ENCODE data around the gene HMGCR. TPM values are rescaled to one million over a fixed set of nuclear protein-coding genes. Genes with fewer than 3 reads are reported as not detected.

Gene HMGCR
- polyA plus RNA-seq, 2 donors, result 19.3 to 43.0 TPM

GRCh38 chr5:75367401-75367800 lies 30.4 kb downstream of the HMGCR start:
- H3K27me3 ChIP-seq (ENCODE audit: control insufficient read depth in 1 of 2, insufficient read depth in 2 of 2, low read length in 2 of 2), result no peaks in the 10 kb centered on the region
- H3K9me3 ChIP-seq (ENCODE audit: control insufficient read depth in 2 of 2, insufficient read depth in 1 of 2, low read depth in 1 of 2, low read length in 1 of 2), result no peaks in the 10 kb centered on the region
- no peaks in the 10 kb centered on the region for H3K4me1 ChIP-seq (ENCODE audit: control insufficient read depth in 2 of 2, insufficient read depth in 2 of 2, low read length in 1 of 2)
- H3K4me3 ChIP-seq (ENCODE audit: low read depth in 1 of 2, low read length in 2 of 2), result no peak overlapping the region
- H3K27ac ChIP-seq (ENCODE audit: low read depth in 2 of 2, low read length in 1 of 2), result no peak overlapping the region
- H3K36me3 ChIP-seq (ENCODE audit: control insufficient read depth in 2 of 2, insufficient read depth in 2 of 2, low read length in 1 of 2), result peaks cover 0 to 5% of the 10 kb centered on the region in 2 donors

GRCh38 chr5:75368391-75368790 lies 31.4 kb downstream of the HMGCR start:
- H3K4me3 ChIP-seq (ENCODE audit: low read depth in 1 of 2, low read length in 2 of 2), result no peak overlapping the region
- H3K27me3 ChIP-seq (ENCODE audit: control insufficient read depth in 1 of 2, insufficient read depth in 2 of 2, low read length in 2 of 2), result no peaks in the 10 kb centered on the region
- 89 to 91% methylated on average over 4 of the region's 4 CpGs for WGBS, 2 donors
- H3K36me3 ChIP-seq (ENCODE audit: control insufficient read depth in 2 of 2, insufficient read depth in 2 of 2, low read length in 1 of 2), result peaks cover 0 to 2% of the 10 kb centered on the region in 2 donors
- no peaks in the 10 kb centered on the region for H3K4me1 ChIP-seq (ENCODE audit: control insufficient read depth in 2 of 2, insufficient read depth in 2 of 2, low read length in 1 of 2)
- H3K27ac ChIP-seq (ENCODE audit: low read depth in 2 of 2, low read length in 1 of 2), result no peak overlapping the region
- no peaks in the 10 kb centered on the region for H3K9me3 ChIP-seq (ENCODE audit: control insufficient read depth in 2 of 2, insufficient read depth in 1 of 2, low read depth in 1 of 2, low read length in 1 of 2)

GRCh38 chr5:75373862-75374261 lies 36.8 kb downstream of the HMGCR start:
- WGBS, 2 donors, result 67 to 78% methylated on average over 2 of the region's 2 CpGs
- Histone ChIP-seq H3K4me3 (ENCODE audit: low read depth in 1 of 2, low read length in 2 of 2) (no peak overlapping the region), H3K36me3 (ENCODE audit: control insufficient read depth in 2 of 2, insufficient read depth in 2 of 2, low read length in 1 of 2) (peaks cover 0 to 6% of the 10 kb centered on the region in 2 donors), H3K27me3 (ENCODE audit: control insufficient read depth in 1 of 2, insufficient read depth in 2 of 2, low read length in 2 of 2) (no peaks in the 10 kb centered on the region), H3K27ac (ENCODE audit: low read depth in 2 of 2, low read length in 1 of 2) (no peak overlapping the region), H3K9me3 (ENCODE audit: control insufficient read depth in 2 of 2, insufficient read depth in 1 of 2, low read depth in 1 of 2, low read length in 1 of 2) (no peaks in the 10 kb centered on the region), H3K4me1 (ENCODE audit: control insufficient read depth in 2 of 2, insufficient read depth in 2 of 2, low read length in 1 of 2) (no peaks in the 10 kb centered on the region)

GRCh38 chr5:75374394-75374814 lies 37.4 kb downstream of the HMGCR start:
- Histone ChIP-seq H3K36me3 (ENCODE audit: control insufficient read depth in 2 of 2, insufficient read depth in 2 of 2, low read length in 1 of 2) (peaks cover 0 to 8% of the 10 kb centered on the region in 2 donors), H3K27ac (ENCODE audit: low read depth in 2 of 2, low read length in 1 of 2) (no peak overlapping the region), H3K27me3 (ENCODE audit: control insufficient read depth in 1 of 2, insufficient read depth in 2 of 2, low read length in 2 of 2) (no peaks in the 10 kb centered on the region), H3K9me3 (ENCODE audit: control insufficient read depth in 2 of 2, insufficient read depth in 1 of 2, low read depth in 1 of 2, low read length in 1 of 2) (no peaks in the 10 kb centered on the region), H3K4me3 (ENCODE audit: low read depth in 1 of 2, low read length in 2 of 2) (no peak overlapping the region), H3K4me1 (ENCODE audit: control insufficient read depth in 2 of 2, insufficient read depth in 2 of 2, low read length in 1 of 2) (no peaks in the 10 kb centered on the region)
- WGBS, 2 donors, result 83 to 93% methylated on average over 12 of the region's 12 CpGs

- no peaks in the 10 kb centered on the region for H3K4me1 ChIP-seq (ENCODE audit: control insufficient read depth in 2 of 2, insufficient read depth in 2 of 2, low read length in 1 of 2)
- 98 to 99% methylated on average over 4 of the region's 4 CpGs for WGBS, 2 donors
- H3K4me3 ChIP-seq (ENCODE audit: low read depth in 1 of 2, low read length in 2 of 2), result no peak overlapping the region
- H3K27ac ChIP-seq (ENCODE audit: low read depth in 2 of 2, low read length in 1 of 2), result no peak overlapping the region
- H3K9me3 ChIP-seq (ENCODE audit: control insufficient read depth in 2 of 2, insufficient read depth in 1 of 2, low read depth in 1 of 2, low read length in 1 of 2), result no peaks in the 10 kb centered on the region
- peaks cover 0 to 8% of the 10 kb centered on the region in 2 donors for H3K36me3 ChIP-seq (ENCODE audit: control insufficient read depth in 2 of 2, insufficient read depth in 2 of 2, low read length in 1 of 2)
- no peaks in the 10 kb centered on the region for H3K27me3 ChIP-seq (ENCODE audit: control insufficient read depth in 1 of 2, insufficient read depth in 2 of 2, low read length in 2 of 2)
Measured at GRCh38 chr5:75375414-75375813, 38.4 kb downstream of the HMGCR start.

GRCh38 chr5:75380099-75380498 lies 43.1 kb downstream of the HMGCR start:
- Histone ChIP-seq H3K4me1 (ENCODE audit: control insufficient read depth in 2 of 2, insufficient read depth in 2 of 2, low read length in 1 of 2) (no peaks in the 10 kb centered on the region), H3K9me3 (ENCODE audit: control insufficient read depth in 2 of 2, insufficient read depth in 1 of 2, low read depth in 1 of 2, low read length in 1 of 2) (no peaks in the 10 kb centered on the region), H3K36me3 (ENCODE audit: control insufficient read depth in 2 of 2, insufficient read depth in 2 of 2, low read length in 1 of 2) (peaks cover 2 to 8% of the 10 kb centered on the region in 2 donors), H3K27me3 (ENCODE audit: control insufficient read depth in 1 of 2, insufficient read depth in 2 of 2, low read length in 2 of 2) (no peaks in the 10 kb centered on the region), H3K27ac (ENCODE audit: low read depth in 2 of 2, low read length in 1 of 2) (no peak overlapping the region), H3K4me3 (ENCODE audit: low read depth in 1 of 2, low read length in 2 of 2) (no peak overlapping the region)
- 92% methylated on average over 1 of the region's 1 CpG for WGBS, 2 donors

GRCh38 chr5:75381456-75381855 lies 44.4 kb downstream of the HMGCR start:
- Histone ChIP-seq H3K27ac (ENCODE audit: low read depth in 2 of 2, low read length in 1 of 2) (no peak overlapping the region), H3K9me3 (ENCODE audit: control insufficient read depth in 2 of 2, insufficient read depth in 1 of 2, low read depth in 1 of 2, low read length in 1 of 2) (no peaks in the 10 kb centered on the region), H3K4me1 (ENCODE audit: control insufficient read depth in 2 of 2, insufficient read depth in 2 of 2, low read length in 1 of 2) (no peaks in the 10 kb centered on the region), H3K4me3 (ENCODE audit: low read depth in 1 of 2, low read length in 2 of 2) (no peak overlapping the region), H3K36me3 (ENCODE audit: control insufficient read depth in 2 of 2, insufficient read depth in 2 of 2, low read length in 1 of 2) (peaks cover 2 to 8% of the 10 kb centered on the region in 2 donors), H3K27me3 (ENCODE audit: control insufficient read depth in 1 of 2, insufficient read depth in 2 of 2, low read length in 2 of 2) (no peaks in the 10 kb centered on the region)
- WGBS, 2 donors, result 71 to 87% methylated on average over 4 of the region's 4 CpGs

- 45 to 58% methylated on average over 1 of the region's 1 CpG for WGBS, 2 donors
- Histone ChIP-seq H3K4me1 (ENCODE audit: control insufficient read depth in 2 of 2, insufficient read depth in 2 of 2, low read length in 1 of 2) (no peaks in the 10 kb centered on the region), H3K9me3 (ENCODE audit: control insufficient read depth in 2 of 2, insufficient read depth in 1 of 2, low read depth in 1 of 2, low read length in 1 of 2) (no peaks in the 10 kb centered on the region), H3K4me3 (ENCODE audit: low read depth in 1 of 2, low read length in 2 of 2) (no peak overlapping the region), H3K27me3 (ENCODE audit: control insufficient read depth in 1 of 2, insufficient read depth in 2 of 2, low read length in 2 of 2) (no peaks in the 10 kb centered on the region), H3K36me3 (ENCODE audit: control insufficient read depth in 2 of 2, insufficient read depth in 2 of 2, low read length in 1 of 2) (peaks cover 2 to 6% of the 10 kb centered on the region in 2 donors), H3K27ac (ENCODE audit: low read depth in 2 of 2, low read length in 1 of 2) (no peak overlapping the region)
Measured at GRCh38 chr5:75384218-75384617, 47.2 kb downstream of the HMGCR start.

- H3K4me3 ChIP-seq (ENCODE audit: low read depth in 1 of 2, low read length in 2 of 2), result no peak overlapping the region
- H3K27me3 ChIP-seq (ENCODE audit: control insufficient read depth in 1 of 2, insufficient read depth in 2 of 2, low read length in 2 of 2), result no peaks in the 10 kb centered on the region
- H3K4me1 ChIP-seq (ENCODE audit: control insufficient read depth in 2 of 2, insufficient read depth in 2 of 2, low read length in 1 of 2), result no peaks in the 10 kb centered on the region
- H3K27ac ChIP-seq (ENCODE audit: low read depth in 2 of 2, low read length in 1 of 2), result no peak overlapping the region
- 87 to 94% methylated on average over 6 of the region's 6 CpGs for WGBS, 2 donors
- no peaks in the 10 kb centered on the region for H3K9me3 ChIP-seq (ENCODE audit: control insufficient read depth in 2 of 2, insufficient read depth in 1 of 2, low read depth in 1 of 2, low read length in 1 of 2)
- H3K36me3 ChIP-seq (ENCODE audit: control insufficient read depth in 2 of 2, insufficient read depth in 2 of 2, low read length in 1 of 2), result peaks cover 2 to 3% of the 10 kb centered on the region in 2 donors
Measured at GRCh38 chr5:75387806-75388205, 50.8 kb downstream of the HMGCR start.

GRCh38 chr5:75389430-75389829 lies 52.4 kb downstream of the HMGCR start:
- H3K4me1 ChIP-seq (ENCODE audit: control insufficient read depth in 2 of 2, insufficient read depth in 2 of 2, low read length in 1 of 2), result no peaks in the 10 kb centered on the region
- H3K27ac ChIP-seq (ENCODE audit: low read depth in 2 of 2, low read length in 1 of 2), result no peak overlapping the region
- peaks cover 2 to 3% of the 10 kb centered on the region in 2 donors for H3K36me3 ChIP-seq (ENCODE audit: control insufficient read depth in 2 of 2, insufficient read depth in 2 of 2, low read length in 1 of 2)
- H3K27me3 ChIP-seq (ENCODE audit: control insufficient read depth in 1 of 2, insufficient read depth in 2 of 2, low read length in 2 of 2), result no peaks in the 10 kb centered on the region
- no peak overlapping the region for H3K4me3 ChIP-seq (ENCODE audit: low read depth in 1 of 2, low read length in 2 of 2)
- H3K9me3 ChIP-seq (ENCODE audit: control insufficient read depth in 2 of 2, insufficient read depth in 1 of 2, low read depth in 1 of 2, low read length in 1 of 2), result no peaks in the 10 kb centered on the region
- 92 to 94% methylated on average over 2 of the region's 2 CpGs for WGBS, 2 donors

All from esophagus (tissue), 2 donors.